Measurements from ENCODE around the gene MMP21. TPM values are rescaled to one million over a fixed set of nuclear protein-coding genes. Genes with fewer than 3 reads are reported as not detected.

Gene MMP21
- total RNA-seq, 1 donor from 2014 or later = 0.08 TPM

GRCh38 chr10:125797424-125797823 lies 21.8 kb upstream of the MMP21 start:
- Histone ChIP-seq H3K36me3 (ENCODE audit: control insufficient read depth, insufficient read depth, low read length) (no peaks in the 10 kb centered on the region), H3K27me3 (ENCODE audit: control insufficient read depth, insufficient read depth, low read length) (no peaks in the 10 kb centered on the region), H3K4me3 (ENCODE audit: low read depth, low read length) (no peak overlapping the region)
- DNase-seq (ENCODE audit: low read depth) = no peak
- no peak for TF ChIP-seq CTCF (IDR thresholded peaks at IDR 0.05; ENCODE audit: insufficient read depth, low read length, poor library complexity, severe bottlenecking)

GRCh38 chr10:125795637-125796190 lies 20.1 kb upstream of the MMP21 start:
- TF ChIP-seq CTCF (IDR thresholded peaks at IDR 0.05; ENCODE audit: insufficient read depth, low read length, poor library complexity, severe bottlenecking) = no peak
- no peaks in the 10 kb centered on the region for H3K27me3 ChIP-seq (ENCODE audit: control insufficient read depth, insufficient read depth, low read length)

GRCh38 chr10:125795128-125795527 lies 19.5 kb upstream of the MMP21 start:
- TF ChIP-seq CTCF (IDR thresholded peaks at IDR 0.05; ENCODE audit: insufficient read depth, low read length, poor library complexity, severe bottlenecking) = no peak
- DNase-seq (ENCODE audit: low read depth) = no peak

More at GRCh38 chr10:125795637-125796190, 20.1 kb upstream of the MMP21 start:
- no peaks in the 10 kb centered on the region for H3K36me3 ChIP-seq (ENCODE audit: control insufficient read depth, insufficient read depth, low read length)
- no peak overlapping the region for H3K4me3 ChIP-seq (ENCODE audit: low read depth, low read length)
- no peak for DNase-seq (ENCODE audit: low read depth)

GRCh38 chr10:125792342-125793300 lies 17.0 kb upstream of the MMP21 start:
- no peak overlapping the region for H3K4me3 ChIP-seq (ENCODE audit: low read depth, low read length)
- no peak for DNase-seq (ENCODE audit: low read depth)
- no peak for TF ChIP-seq CTCF (IDR thresholded peaks at IDR 0.05; ENCODE audit: insufficient read depth, low read length, poor library complexity, severe bottlenecking)
- no peaks in the 10 kb centered on the region for H3K36me3 ChIP-seq (ENCODE audit: control insufficient read depth, insufficient read depth, low read length)
- H3K27me3 ChIP-seq (ENCODE audit: control insufficient read depth, insufficient read depth, low read length) = no peaks in the 10 kb centered on the region

More at GRCh38 chr10:125795128-125795527, 19.5 kb upstream of the MMP21 start:
- no peaks in the 10 kb centered on the region for H3K36me3 ChIP-seq (ENCODE audit: control insufficient read depth, insufficient read depth, low read length)
- no peak overlapping the region for H3K4me3 ChIP-seq (ENCODE audit: low read depth, low read length)
- H3K27me3 ChIP-seq (ENCODE audit: control insufficient read depth, insufficient read depth, low read length) = no peaks in the 10 kb centered on the region

- DNase-seq (ENCODE audit: low read depth) = no peak
- no peak for TF ChIP-seq CTCF (IDR thresholded peaks at IDR 0.05; ENCODE audit: insufficient read depth, low read length, poor library complexity, severe bottlenecking)
- no peaks in the 10 kb centered on the region for H3K36me3 ChIP-seq (ENCODE audit: control insufficient read depth, insufficient read depth, low read length)
- H3K4me3 ChIP-seq (ENCODE audit: low read depth, low read length) = no peak overlapping the region
- no peaks in the 10 kb centered on the region for H3K27me3 ChIP-seq (ENCODE audit: control insufficient read depth, insufficient read depth, low read length)
Measured at GRCh38 chr10:125788156-125789034, 12.8 kb upstream of the MMP21 start.

Measured in kidney epithelial cell (primary cell).